Skeletal muscle tissue (tissue), 4 donors: ENCODE measurements around the gene C1orf105. TPM values are rescaled to one million over a fixed set of nuclear protein-coding genes. Genes with fewer than 3 reads are reported as not detected.

ENCODE experiments used
- H3K27ac ChIP-seq: one replicate; pipeline ENCODE4 v1.7.0; 2013; ENCODE audit warnings: mild to moderate bottlenecking, low read depth, low read length, inconsistent platforms
- H3K27me3 ChIP-seq, 3 donors: one replicate each; pipeline ENCODE4 v1.7.0; 2013; ENCODE audit warnings: low read length in 3 of 3; ENCODE audit not compliant: control insufficient read depth in 3 of 3, insufficient read depth in 3 of 3
- H3K36me3 ChIP-seq, 3 donors: one replicate each; pipeline ENCODE4 v1.7.0; 2013; ENCODE audit warnings: low read length in 3 of 3; ENCODE audit not compliant: control insufficient read depth in 3 of 3, insufficient read depth in 3 of 3
- H3K4me1 ChIP-seq, 3 donors: one replicate each; pipeline ENCODE4 v1.7.0; 2013; ENCODE audit warnings: low read length in 3 of 3, mild to moderate bottlenecking in 3 of 3; ENCODE audit not compliant: control insufficient read depth in 3 of 3, insufficient read depth in 3 of 3
- H3K4me3 ChIP-seq, 3 donors: one replicate each; pipeline ENCODE4 v1.7.0; 2013; ENCODE audit warnings: low read length in 3 of 3
- H3K9ac ChIP-seq, 3 donors: one replicate each; pipeline ENCODE4 v1.7.0; 2013; ENCODE audit warnings: low read length in 3 of 3, mild to moderate bottlenecking in 3 of 3, moderate library complexity in 2 of 3, low read depth in 1 of 3
- H3K9me3 ChIP-seq, 3 donors: one replicate each; pipeline ENCODE4 v1.7.0; 2013; ENCODE audit warnings: low read length in 3 of 3; ENCODE audit not compliant: control insufficient read depth in 3 of 3
- total RNA-seq: library from RNA; depleted of rRNA; stranded (reverse); fragments of >200 nt; gene quantifications from one replicate; pipeline ENCODE4 v1.2.3, GENCODE V29; 2014
- donor health status: Osteomylitis.

The C1orf105 gene
- total RNA-seq, 1 donor from 2014 or later: 44.4 TPM

- Histone ChIP-seq H3K9ac (no peak overlapping the region), H3K4me1 (peaks cover 21 to 31% (median 26%) of the 10 kb centered on the region in 3 donors), H3K36me3 (peaks cover 4 to 8% (median 7%) of the 10 kb centered on the region in 3 donors), H3K27ac (no peak overlapping the region), H3K27me3 (no peaks in the 10 kb centered on the region), H3K4me3 (no peak overlapping the region), H3K9me3 (no peaks in the 10 kb centered on the region)
Measured at GRCh38 chr1:172442404-172442803, 21.9 kb downstream of the C1orf105 start.

- Histone ChIP-seq H3K9me3 (no peaks in the 10 kb centered on the region), H3K4me3 (peak overlapping the region; percentile 79 to 86 (median 79)), H3K4me1 (peaks cover 26 to 37% (median 29%) of the 10 kb centered on the region in 3 donors), H3K27me3 (no peaks in the 10 kb centered on the region), H3K36me3 (peaks cover 4 to 8% (median 7%) of the 10 kb centered on the region in 3 donors), H3K9ac (peak overlapping the region; percentile 88 to 92 (median 88)), H3K27ac (no peak overlapping the region)
Measured at GRCh38 chr1:172442843-172443565, 22.5 kb downstream of the C1orf105 start.

- Histone ChIP-seq H3K27ac (peak within 1 kb of the TSS; percentile 66), H3K36me3 (peaks cover 4 to 8% (median 7%) of the 10 kb centered on the region in 3 donors), H3K27me3 (no peaks in the 10 kb centered on the region), H3K9me3 (no peaks in the 10 kb centered on the region), H3K4me3 (peak within 1 kb of the TSS; percentile 79 to 86 (median 79)), H3K4me1 (peaks cover 26 to 38% (median 30%) of the 10 kb centered on the region in 3 donors), H3K9ac (peak within 1 kb of the TSS; percentile 88 to 92 (median 88))
Measured at GRCh38 chr1:172443666-172444453, 23.4 kb downstream of the C1orf105 start, which contains the start of gene PIGC. TSS of gene PIGC (minus strand) at chr1:172444069. CDS start at chr1:172442622, 1,447 bp downstream.

GRCh38 chr1:172446547-172446946 lies 26.1 kb downstream of the C1orf105 start:
- Histone ChIP-seq H3K4me1 (peaks cover 29 to 43% (median 33%) of the 10 kb centered on the region in 3 donors), H3K27me3 (no peaks in the 10 kb centered on the region), H3K36me3 (peaks cover 3 to 7% (median 3%) of the 10 kb centered on the region in 3 donors), H3K9me3 (no peaks in the 10 kb centered on the region), H3K27ac (peak overlapping the region; percentile 63), H3K9ac (peak overlapping the region in 2 of 3 donors; percentile 30 to 47), H3K4me3 (no peak overlapping the region)

- Histone ChIP-seq H3K27ac (no peak overlapping the region), H3K9me3 (no peaks in the 10 kb centered on the region), H3K4me3 (no peak overlapping the region), H3K9ac (no peak overlapping the region), H3K27me3 (no peaks in the 10 kb centered on the region), H3K36me3 (no peaks in the 10 kb centered on the region), H3K4me1 (peaks cover 31 to 47% (median 32%) of the 10 kb centered on the region in 3 donors)
Measured at GRCh38 chr1:172447641-172448040, 27.2 kb downstream of the C1orf105 start.

GRCh38 chr1:172448995-172449584 lies 28.6 kb downstream of the C1orf105 start:
- Histone ChIP-seq H3K4me1 (peaks cover 28 to 44% (median 32%) of the 10 kb centered on the region in 3 donors), H3K36me3 (no peaks in the 10 kb centered on the region), H3K27me3 (no peaks in the 10 kb centered on the region), H3K27ac (no peak overlapping the region), H3K9me3 (no peaks in the 10 kb centered on the region), H3K9ac (no peak overlapping the region), H3K4me3 (no peak overlapping the region)

- H3K27me3 ChIP-seq: no peaks in the 10 kb centered on the region
- no peaks in the 10 kb centered on the region for H3K36me3 ChIP-seq
- H3K4me3 ChIP-seq: peak overlapping the region in 2 of 3 donors; percentile 11 to 53
- peaks cover 25 to 39% (median 29%) of the 10 kb centered on the region in 3 donors for H3K4me1 ChIP-seq
- no peak overlapping the region for H3K9ac ChIP-seq
- no peaks in the 10 kb centered on the region for H3K9me3 ChIP-seq
- H3K27ac ChIP-seq: no peak overlapping the region
Measured at GRCh38 chr1:172449585-172450523, 29.4 kb downstream of the C1orf105 start.

- Histone ChIP-seq H3K4me3 (no peak overlapping the region), H3K4me1 (peaks cover 25 to 39% (median 29%) of the 10 kb centered on the region in 3 donors), H3K9me3 (no peaks in the 10 kb centered on the region), H3K27me3 (no peaks in the 10 kb centered on the region), H3K9ac (no peak overlapping the region), H3K27ac (no peak overlapping the region), H3K36me3 (no peaks in the 10 kb centered on the region)
Measured at GRCh38 chr1:172450524-172450885, 30.0 kb downstream of the C1orf105 start.

GRCh38 chr1:172451002-172451443 lies 30.5 kb downstream of the C1orf105 start:
- H3K4me3 ChIP-seq: no peak overlapping the region
- peaks cover 25 to 39% (median 29%) of the 10 kb centered on the region in 3 donors for H3K4me1 ChIP-seq
- no peak overlapping the region for H3K27ac ChIP-seq
- H3K27me3 ChIP-seq: peaks cover 0 to under 1% (median 0%) of the 10 kb centered on the region in 3 donors
- H3K9ac ChIP-seq: no peak overlapping the region
- H3K9me3 ChIP-seq: no peaks in the 10 kb centered on the region
- no peaks in the 10 kb centered on the region for H3K36me3 ChIP-seq
